ENCODE data around the gene SRCAP.

SRCAP gene

GRCh38 chr16:30698816-30699614 lies at the start of gene SRCAP:
Gene SRCAP, plus strand, starts transcription at chr16:30699171. Its CDS starts 1,654 bp downstream, at chr16:30700825.
- TF ChIP-seq CTCF (IDR thresholded peaks at IDR 0.05), result no peak
- peak within 1 kb of the TSS; percentile 81 to 97 for H3K4me3 ChIP-seq
- H3K27ac ChIP-seq, result peak within 1 kb of the TSS; percentile 96 to 99
- H3K4me1 ChIP-seq, result peaks cover 0 to 27% (median 12%) of the 10 kb centered on the region in 4 donors
- peaks cover 34 to 39% (median 35%) of the 10 kb centered on the region in 3 donors for H3K36me3 ChIP-seq
- H3K27me3 ChIP-seq, result no peaks in the 10 kb centered on the region
- no peaks in the 10 kb centered on the region for H3K9me3 ChIP-seq
- intact Hi-C loops (cut with DNase I; ENCODE audit: low total_unique reads), result loop anchor here (2.0 to 5.0 kb wide), 2 partner anchors 40 to 167 kb away; partner anchors contain the start of genes FBRS and ZNF747
- peak; percentile 90 to 94 for DNase-seq

GRCh38 chr16:30649725-30650368 lies 49.1 kb upstream of the SRCAP start:
- H3K27ac ChIP-seq, result peak overlapping the region; percentile 92 to 94
- TF ChIP-seq CTCF (IDR thresholded peaks at IDR 0.05), result no peak

DNA sequence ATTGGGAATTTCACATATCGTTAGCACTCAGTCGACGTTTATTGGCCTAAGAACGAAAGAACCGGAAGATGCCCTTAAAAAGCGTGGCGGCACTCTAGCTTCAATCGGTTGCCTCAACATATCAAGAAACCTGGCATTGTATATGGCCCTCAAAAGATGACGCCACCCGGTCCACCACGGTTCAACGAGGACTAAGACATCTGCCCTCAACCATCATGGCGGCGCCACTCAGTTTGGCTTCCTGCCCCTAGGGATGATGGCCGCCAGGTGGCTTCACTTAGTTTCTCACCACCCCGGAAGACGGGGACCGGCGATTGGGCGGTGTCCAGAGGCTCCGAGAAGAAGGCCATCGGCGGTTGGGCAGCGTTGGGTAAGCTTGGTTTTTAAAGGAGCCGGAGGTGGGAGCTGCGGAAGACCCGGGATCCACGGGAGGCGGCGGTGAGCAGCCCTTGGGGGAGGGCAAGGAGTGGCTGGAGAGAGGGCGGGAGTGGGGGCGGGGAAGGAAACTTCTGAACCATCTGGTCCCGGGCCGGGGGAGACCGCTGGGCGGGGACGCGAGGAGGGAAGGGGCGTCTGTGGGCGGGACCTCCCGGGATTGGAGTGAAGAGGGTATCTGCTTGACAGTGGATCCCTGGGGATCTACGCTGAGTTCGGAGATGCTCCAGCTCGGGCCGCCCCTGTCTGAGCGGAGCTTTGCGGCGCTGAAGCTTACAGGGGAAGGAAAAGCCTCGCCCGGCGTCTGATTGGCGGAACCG lies 48.4 kb upstream of the SRCAP start, which contains the start of gene PRR14:
TSS of gene PRR14 (plus strand) at position 592 of the 755 bp plus-strand sequence. CDS start 686 bp downstream, outside the sequence.
- TF ChIP-seq CTCF (IDR thresholded peaks at IDR 0.05), result peak; percentile 38 to 63
- Histone ChIP-seq H3K9me3 (no peaks in the 10 kb centered on the region), H3K27ac (peak within 1 kb of the TSS; percentile 92 to 94), H3K4me3 (peak within 1 kb of the TSS; percentile 71 to 99), H3K27me3 (no peaks in the 10 kb centered on the region), H3K36me3 (peaks cover 30 to 33% (median 31%) of the 10 kb centered on the region in 3 donors), H3K4me1 (peaks cover 0 to 30% (median 17%) of the 10 kb centered on the region in 4 donors)
- peak; percentile 100 for DNase-seq
- intact Hi-C loops (cut with DNase I; ENCODE audit: low total_unique reads), result no loop called here

More at GRCh38 chr16:30649725-30650368, 49.1 kb upstream of the SRCAP start:
- H3K27me3 ChIP-seq, result no peaks in the 10 kb centered on the region
- H3K4me3 ChIP-seq, result peak overlapping the region; percentile 71 to 99
- DNase-seq, result peak in 1 of 2 donors; percentile 44
- peaks cover 23 to 26% (median 24%) of the 10 kb centered on the region in 3 donors for H3K36me3 ChIP-seq
- intact Hi-C loops (cut with DNase I; ENCODE audit: low total_unique reads), result no loop called here
- peaks cover 0 to 30% (median 17%) of the 10 kb centered on the region in 4 donors for H3K4me1 ChIP-seq
- no peaks in the 10 kb centered on the region for H3K9me3 ChIP-seq

- TF ChIP-seq CTCF (IDR thresholded peaks at IDR 0.05), result peak; percentile 46 to 62
- Histone ChIP-seq H3K27me3 (no peaks in the 10 kb centered on the region), H3K36me3 (peaks cover 38 to 41% (median 40%) of the 10 kb centered on the region in 3 donors), H3K9me3 (no peaks in the 10 kb centered on the region), H3K27ac (peak overlapping the region; percentile 92 to 94), H3K4me1 (peaks cover 0 to 30% (median 17%) of the 10 kb centered on the region in 4 donors), H3K4me3 (peak overlapping the region; percentile 71 to 99)
- intact Hi-C loops (cut with DNase I; ENCODE audit: low total_unique reads), result no loop called here
- DNase-seq, result peak; percentile 42 to 86
These were observed 47.6 kb upstream of the SRCAP start for GRCh38 chr16:30651124-30652004.

All from tibial artery (tissue), 4 donors.